HG03095 (cell line): Measurements from ENCODE around the gene IL20.
A peak's percentile ranks its signal among the peaks of the same experiment; 100 is the strongest.

Experiments
- ATAC-seq: cut with Tn5 transposase; IDR thresholded peaks from one replicate; pipeline ENCODE4 v1.9.1; 2021; ENCODE audit warnings: moderate library complexity; ENCODE audit not compliant: unreplicated experiment

The IL20 gene, protein sequence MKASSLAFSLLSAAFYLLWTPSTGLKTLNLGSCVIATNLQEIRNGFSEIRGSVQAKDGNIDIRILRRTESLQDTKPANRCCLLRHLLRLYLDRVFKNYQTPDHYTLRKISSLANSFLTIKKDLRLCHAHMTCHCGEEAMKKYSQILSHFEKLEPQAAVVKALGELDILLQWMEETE

GRCh38 chr1:206864939-206865671 lies at the start of gene IL20:
TSS of gene IL20 (plus strand) at chr1:206865623. CDS start at chr1:206865853, 230 bp downstream.
- no peak for ATAC-seq

DNA sequence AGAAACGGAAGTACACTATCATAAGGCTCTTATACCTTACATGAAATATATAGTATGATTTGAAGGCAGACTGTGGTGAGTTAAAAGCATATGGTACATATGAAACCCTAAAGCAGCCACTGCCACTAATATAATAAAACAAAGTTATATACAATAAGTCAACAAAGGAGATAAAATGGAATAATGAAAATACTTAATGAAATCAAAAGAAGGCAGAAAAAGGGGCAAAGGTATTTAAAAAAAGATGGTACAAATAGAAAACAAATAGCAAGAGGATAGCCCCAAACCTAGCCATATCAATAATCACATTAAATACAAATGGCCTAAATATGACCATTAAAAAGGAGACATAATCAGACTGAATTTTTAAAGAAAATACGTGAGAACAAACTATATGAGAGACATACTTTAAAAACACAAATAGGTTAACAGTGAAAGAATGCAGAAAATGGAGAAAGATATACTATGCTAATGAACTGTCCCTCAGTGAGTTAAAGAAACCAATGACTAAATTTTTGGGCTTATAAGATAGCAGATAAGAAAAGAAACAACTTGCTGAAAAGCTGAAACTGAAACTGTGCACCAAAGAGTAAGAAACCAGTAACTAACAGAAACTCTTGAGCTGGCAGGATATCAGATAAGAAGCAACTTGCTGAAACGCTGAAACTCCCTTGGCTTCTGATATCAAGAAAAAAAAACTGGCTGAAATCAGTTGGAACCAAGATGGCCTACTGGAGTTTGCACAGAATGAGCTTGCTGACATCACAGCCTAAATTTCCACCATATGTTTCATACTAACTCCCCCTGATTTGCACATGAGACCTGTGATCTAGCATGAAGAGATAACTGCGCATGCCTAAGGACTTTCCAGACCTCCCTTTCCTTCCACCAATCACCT lies 48.8 kb upstream of the IL20 start:
- ATAC-seq: peak; percentile 59

DNA sequence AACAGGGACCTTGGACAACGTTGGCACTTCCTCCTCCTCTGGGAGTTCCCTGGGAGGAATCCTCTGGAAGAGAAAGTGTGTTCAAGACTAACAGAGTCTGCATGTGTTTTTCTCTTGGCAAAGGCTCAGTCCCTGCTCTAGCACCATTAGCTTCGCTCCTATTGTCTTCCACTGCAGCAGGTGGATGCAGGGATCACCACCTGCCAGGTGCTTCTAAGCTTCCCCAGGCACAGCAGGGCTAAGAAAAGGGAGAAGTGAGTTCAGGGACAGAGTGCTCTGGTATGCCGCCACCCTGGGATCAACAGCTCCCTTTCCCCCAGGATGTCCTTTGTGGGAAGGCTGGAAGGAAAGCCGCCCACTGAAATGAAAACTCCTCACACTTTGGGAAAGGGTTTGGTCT lies 43.9 kb upstream of the IL20 start:
- no peak for ATAC-seq

DNA sequence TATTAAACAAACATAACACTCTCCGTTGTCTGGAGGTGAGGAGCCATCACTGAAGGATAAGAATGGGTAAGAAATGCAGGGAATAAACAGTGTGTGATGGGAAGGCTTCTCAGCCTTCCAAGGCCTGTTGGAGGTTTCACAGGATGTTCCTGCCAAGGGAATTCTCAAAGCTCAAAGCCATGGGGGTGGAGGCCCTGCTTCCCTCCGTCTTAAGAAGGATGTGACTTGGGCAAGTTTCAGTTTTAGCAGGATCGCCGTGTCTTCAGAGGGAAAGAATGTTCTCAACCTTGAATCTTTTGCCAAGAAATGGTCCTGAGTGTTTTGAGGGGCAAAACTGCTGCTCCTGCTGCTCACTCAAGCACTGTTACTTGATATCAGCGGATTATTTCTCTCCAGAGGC lies 41.7 kb upstream of the IL20 start:
- ATAC-seq: no peak

DNA sequence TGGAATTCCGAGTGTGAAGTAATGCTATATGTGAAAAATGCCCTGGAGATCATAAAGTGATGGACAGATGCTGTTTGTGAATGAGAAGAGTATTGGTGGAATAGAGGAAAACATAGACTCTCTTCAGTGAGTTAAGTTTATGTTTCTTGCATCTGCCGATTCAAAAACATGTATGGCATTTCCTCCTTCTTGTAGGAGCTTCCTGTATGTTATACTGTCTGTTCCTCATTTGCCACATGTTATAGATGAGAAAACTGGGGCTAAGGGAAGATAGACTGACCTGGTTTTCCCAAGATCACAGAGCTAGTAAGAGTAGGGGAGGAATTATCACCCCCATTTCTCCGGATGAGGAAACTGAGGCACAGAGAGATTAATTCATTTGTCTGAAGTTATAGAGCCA lies 41.1 kb upstream of the IL20 start:
- ATAC-seq: no peak

DNA sequence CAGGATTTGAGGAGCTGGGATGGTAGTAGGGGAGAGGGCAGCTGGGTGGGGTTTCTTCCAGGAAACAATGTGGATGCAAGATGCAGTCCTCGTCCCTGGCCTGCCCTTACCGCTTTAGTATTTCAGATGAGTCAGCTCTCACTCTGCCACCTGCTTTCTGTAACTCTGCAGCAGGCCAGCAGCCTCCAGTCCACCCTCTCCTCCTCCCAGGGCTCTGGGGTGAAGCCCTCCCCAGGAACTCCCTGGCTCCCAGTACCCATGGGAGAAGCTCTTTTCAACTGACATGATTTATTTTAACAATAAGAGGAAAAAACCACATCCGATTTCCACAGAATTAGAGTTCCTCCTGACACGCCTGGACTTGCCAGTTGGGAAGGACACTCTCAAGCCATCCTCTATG lies 39.0 kb upstream of the IL20 start:
- no peak for ATAC-seq

DNA sequence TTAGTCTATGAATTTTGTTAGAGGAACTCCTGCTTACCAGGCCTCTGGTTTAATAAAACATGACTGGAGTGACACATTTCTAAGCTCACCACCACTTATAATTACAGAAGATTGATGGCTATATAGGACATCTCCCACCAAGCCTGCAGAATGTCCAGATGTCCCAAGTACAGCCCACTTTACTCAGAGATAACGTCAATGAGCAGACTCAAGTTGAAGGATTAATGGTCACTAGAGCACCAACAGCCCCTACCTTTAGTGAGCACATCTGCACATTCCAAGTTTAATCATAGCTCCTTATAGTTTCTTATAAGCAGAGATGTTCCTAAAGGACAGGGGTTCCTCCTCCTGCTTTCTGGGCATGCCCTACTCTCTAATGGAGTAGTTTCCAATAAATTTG lies 37.4 kb upstream of the IL20 start:
- ATAC-seq: no peak

- ATAC-seq: no peak
These were observed 36.7 kb upstream of the IL20 start for GRCh38 chr1:206828765-206829164.

GRCh38 chr1:206829282-206829681 lies 36.1 kb upstream of the IL20 start:
- ATAC-seq: no peak

- ATAC-seq: no peak
These were observed 35.5 kb upstream of the IL20 start for GRCh38 chr1:206829875-206830274.

DNA sequence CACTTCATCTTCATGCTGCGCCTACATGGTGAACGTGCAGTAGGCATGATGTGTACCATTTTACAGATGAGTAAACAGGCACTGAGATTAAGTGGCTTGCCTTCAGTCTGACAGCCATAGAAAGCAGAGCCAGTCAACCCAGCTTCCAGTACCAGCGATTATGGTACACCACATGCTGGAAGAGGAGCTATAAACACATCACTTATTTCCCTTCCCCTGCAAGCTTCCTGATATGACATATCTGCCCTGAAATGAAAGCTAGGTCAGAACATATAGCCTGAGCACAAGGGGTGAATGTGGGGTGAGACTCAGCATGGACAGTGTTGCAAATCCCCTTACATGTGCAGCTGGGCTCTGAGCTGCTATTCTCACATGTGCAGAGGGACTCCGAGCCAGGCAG lies 33.8 kb upstream of the IL20 start:
- ATAC-seq: no peak

- ATAC-seq: no peak
These were observed 33.0 kb upstream of the IL20 start for GRCh38 chr1:206832352-206832880.

DNA sequence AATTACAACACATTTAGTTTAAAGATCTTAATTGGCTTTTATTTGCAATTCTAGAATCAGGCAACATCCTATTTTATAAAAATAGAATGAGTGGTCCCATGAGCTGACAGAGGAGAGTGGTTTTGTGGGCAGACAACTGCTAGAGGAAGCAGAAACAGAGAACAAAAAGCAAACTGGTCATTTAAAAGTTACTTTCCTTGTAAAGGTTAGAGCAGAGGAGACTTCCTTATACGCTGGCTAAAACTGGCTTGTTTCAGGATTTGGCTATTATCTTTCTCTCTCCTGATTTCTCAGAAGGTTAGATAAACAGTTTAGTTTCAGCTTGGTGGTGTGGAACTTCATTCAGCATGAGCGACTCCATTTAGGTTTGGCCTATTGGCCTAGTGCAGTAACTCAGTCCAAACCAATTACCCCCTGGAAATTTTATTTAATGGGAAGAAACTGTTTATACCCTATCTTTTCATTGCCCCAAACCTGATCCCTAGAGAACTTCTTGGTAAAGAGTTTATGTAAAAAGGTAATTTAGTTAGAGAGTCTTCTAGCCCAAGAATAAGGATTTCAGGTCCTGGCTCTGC lies 32.2 kb upstream of the IL20 start:
- no peak for ATAC-seq

DNA sequence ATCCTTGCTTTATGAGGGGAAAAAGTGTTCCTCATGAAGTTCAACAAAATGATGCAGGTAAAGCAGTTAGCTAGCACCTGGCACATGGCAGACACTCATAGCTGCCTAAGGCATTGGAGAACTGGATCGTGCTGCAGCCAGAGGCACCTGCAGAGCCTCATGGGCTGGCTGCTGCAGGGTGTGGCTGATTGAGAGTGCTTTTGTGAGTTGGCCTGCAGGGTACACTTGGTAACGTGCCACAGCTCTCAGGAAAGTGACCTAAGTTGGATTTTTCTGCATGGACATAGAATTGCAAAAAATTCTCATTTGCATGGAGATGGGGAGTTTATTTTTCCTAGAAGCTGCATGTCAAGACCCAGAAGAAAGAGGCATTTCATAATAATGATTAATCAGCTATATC lies 31.6 kb upstream of the IL20 start:
- no peak for ATAC-seq

DNA sequence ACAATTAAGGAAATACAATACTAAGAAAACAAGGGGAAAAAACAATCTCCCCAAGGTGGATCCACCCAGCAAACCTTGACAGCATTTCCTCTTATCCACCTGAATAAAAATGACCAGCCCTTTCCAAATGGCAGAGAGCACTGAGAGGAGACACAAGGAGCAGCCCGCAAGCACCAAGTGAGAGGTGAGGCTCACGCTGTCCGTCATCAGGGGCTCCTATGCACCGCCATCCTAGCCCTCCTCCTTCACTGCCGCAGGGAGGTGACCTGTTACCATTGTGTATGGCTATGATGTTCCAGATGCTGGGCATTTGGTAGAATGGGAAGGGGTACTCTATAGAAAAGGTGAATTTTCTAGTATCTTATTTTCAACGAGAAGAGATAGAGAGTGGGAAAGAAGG lies 31.2 kb upstream of the IL20 start:
- no peak for ATAC-seq

DNA sequence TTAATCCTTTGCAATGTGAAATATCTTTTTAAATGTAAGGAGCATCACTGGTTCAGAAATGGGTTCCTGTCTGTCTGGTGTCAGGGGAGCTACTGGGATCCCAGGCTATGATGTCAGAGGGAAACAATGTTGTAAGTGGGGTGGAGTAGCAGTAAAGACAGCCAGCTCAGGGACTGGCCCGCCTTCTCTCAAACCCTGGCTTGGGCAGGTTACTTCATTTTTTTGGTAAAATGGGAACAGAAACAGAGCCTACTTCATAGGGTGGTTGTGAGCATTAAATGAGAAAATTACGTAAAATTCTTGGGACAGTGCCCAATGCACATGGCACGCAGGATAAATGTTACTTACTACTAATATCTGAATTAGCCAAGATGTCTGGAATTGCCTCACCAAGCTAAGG lies 30.7 kb upstream of the IL20 start:
- no peak for ATAC-seq

- ATAC-seq: no peak
These were observed 30.2 kb upstream of the IL20 start for GRCh38 chr1:206835186-206835585.

DNA sequence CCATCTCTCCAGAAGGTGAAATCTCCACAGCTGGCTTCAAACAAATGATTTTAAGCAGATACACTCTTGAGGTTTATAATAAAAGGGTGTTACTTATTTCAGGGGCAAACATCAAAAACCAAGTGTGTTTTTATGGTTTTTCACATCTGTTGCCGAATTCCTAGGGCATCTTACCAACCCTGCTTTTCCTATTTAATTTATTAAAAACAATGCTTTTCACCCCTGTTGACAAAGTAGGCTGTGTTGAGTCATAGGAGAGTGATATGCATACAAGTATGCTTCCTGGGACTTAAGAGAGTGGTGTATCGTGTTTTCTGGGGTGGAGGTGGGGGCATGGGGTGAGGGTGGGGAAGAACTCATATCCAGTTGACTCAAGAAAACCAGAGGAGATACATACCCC lies 29.3 kb upstream of the IL20 start:
- ATAC-seq: no peak

DNA sequence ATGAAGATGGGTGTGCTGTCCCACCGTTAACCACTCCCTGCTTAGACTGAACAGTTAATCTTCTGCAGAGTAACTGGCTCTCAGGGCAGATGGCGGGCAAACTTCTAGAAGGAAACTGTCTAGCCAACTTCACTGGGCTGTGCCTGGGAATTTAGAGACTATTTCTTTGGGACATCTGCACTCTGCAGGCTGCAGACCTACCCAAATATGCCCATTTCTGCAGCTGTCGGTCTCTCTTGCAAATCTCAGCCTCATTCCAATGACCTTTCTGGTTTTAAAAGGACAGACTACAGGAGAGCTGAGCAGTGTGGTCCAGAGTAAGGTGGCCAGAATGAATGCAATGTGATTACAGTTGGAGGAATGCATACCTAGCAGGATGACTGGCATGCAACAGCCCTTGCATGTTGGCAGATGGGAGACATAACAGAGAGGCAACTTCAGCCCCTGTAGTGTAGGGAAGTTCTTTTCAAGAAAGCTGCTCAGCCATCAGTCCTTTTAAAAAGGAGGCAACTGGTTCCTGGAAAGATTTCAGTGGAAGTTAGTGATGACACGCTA lies 26.3 kb upstream of the IL20 start:
- no peak for ATAC-seq

DNA sequence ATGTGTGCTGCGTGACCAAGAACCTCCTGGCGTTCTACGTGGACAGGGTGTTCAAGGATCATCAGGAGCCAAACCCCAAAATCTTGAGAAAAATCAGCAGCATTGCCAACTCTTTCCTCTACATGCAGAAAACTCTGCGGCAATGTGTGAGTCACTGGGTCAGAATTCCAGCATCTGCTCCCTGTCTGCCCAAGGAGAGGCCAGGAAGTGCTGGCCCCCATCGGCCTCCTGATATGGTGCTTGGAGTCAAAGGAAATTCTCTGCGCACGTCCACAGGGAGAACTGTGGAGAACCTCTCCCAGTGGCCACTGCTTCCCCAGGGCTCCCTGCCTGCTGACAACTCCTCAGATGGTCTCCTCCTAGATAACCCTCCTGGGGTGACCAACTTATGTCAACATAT lies 25.6 kb upstream of the IL20 start:
- no peak for ATAC-seq
